ENCODE data around the gene KCNMA1. TPM values are rescaled to one million over a fixed set of nuclear protein-coding genes. Genes with fewer than 3 reads are reported as not detected.

KCNMA1 gene
- total RNA-seq, 2 experiments from 2014 or later: not detected

DNA sequence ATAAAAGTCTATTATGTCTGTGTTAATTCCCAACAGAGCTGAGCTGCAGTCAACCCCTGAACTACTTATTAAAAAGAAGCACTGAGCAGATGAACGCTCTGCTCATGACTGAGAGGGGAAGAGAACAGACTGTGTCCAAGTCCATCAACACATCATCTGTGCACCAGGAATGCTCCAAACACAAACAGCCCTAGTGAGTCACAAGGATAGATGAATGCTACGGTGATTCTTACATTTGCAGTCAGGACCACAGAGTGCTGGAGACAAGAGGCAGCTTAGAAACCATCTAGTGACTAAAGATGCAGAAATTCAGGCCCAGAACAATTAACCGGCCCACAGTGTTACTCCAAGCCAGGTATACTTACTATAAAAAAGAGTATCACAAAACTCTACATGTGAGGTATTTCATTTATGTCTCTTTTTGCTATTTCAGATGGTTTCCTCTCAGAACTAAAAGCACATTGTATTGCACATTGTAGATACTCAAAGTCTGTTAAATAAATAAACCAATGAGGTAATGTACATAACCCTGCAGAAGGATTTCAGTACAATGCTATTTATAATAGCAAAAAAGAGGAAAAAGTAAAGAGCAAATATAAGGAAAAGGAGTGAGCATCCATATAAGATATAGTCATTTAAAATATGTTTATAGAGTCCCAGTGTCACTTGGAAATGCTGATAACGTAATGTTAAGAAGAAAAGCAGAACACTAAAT lies 159.2 kb downstream of the KCNMA1 start:
- ChIA-PET POLR2A (no interaction called here), CTCF (no interaction called here)
- no peak for DNase-seq
- Mint-ChIP-seq H3K27ac (no peak overlapping the region), H3K36me3 (no peaks in the 10 kb centered on the region), H3K4me1 (ENCODE audit: low read depth) (no peaks in the 10 kb centered on the region), H3K9me3 (no peaks in the 10 kb centered on the region), H3K4me3 (no peak overlapping the region), H3K27me3 (no peaks in the 10 kb centered on the region)
- intact Hi-C loops (cut with micrococcal nuclease): no loop called here

DNA sequence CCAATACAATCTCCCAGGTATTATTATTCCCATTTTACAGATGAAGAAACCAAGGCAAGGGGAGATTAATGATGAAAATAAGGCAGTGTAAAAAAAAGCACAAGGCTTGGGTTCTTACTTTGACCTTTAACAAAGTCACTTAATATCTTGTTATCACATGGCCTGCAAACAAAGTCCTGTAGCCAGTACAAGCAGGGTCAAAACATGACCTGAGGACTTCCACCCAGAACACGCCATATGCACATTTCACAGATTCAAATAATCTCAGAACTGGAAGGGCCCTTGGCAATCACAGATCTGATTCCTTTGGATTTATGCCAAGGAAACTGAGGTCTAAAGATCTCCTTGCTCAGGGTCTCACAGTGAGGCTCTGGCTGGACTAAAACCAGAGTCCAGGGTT lies 162.1 kb downstream of the KCNMA1 start:
- H3K27ac Mint-ChIP-seq: no peak overlapping the region
- no peaks in the 10 kb centered on the region for H3K4me1 Mint-ChIP-seq (ENCODE audit: low read depth)
- H3K4me3 Mint-ChIP-seq: no peak overlapping the region
- DNase-seq: no peak
- no peaks in the 10 kb centered on the region for H3K9me3 Mint-ChIP-seq
- intact Hi-C loops (cut with micrococcal nuclease): no loop called here
- ChIA-PET POLR2A (no interaction called here), CTCF (no interaction called here)
- no peaks in the 10 kb centered on the region for H3K27me3 Mint-ChIP-seq
- H3K36me3 Mint-ChIP-seq: no peaks in the 10 kb centered on the region

DNA sequence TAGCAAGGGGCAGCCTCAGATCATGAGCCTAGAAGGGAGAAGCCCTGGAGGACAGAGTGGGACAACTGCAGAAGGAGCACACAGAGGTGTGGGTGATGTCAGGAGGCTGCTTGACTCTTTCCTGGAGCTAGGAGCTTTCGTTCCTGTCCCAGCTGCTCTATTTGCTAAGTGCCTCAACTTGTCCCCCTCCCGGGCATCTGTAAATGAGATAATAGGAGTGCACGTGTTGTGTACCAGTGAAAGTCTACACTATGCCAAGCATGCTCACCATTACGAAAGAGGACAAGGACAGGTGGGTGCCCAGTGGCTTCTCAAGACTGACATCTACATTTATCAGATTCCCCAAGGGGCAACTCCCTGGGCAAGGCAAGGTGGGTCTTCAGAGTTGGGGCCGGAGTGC lies 162.7 kb downstream of the KCNMA1 start:
- Mint-ChIP-seq H3K4me1 (ENCODE audit: low read depth) (no peaks in the 10 kb centered on the region), H3K9me3 (no peaks in the 10 kb centered on the region), H3K4me3 (no peak overlapping the region), H3K36me3 (no peaks in the 10 kb centered on the region), H3K27ac (no peak overlapping the region), H3K27me3 (no peaks in the 10 kb centered on the region)
- intact Hi-C loops (cut with micrococcal nuclease): no loop called here
- CTCF ChIA-PET: no interaction called here
- no peak for DNase-seq
- POLR2A ChIA-PET: no interaction called here

DNA sequence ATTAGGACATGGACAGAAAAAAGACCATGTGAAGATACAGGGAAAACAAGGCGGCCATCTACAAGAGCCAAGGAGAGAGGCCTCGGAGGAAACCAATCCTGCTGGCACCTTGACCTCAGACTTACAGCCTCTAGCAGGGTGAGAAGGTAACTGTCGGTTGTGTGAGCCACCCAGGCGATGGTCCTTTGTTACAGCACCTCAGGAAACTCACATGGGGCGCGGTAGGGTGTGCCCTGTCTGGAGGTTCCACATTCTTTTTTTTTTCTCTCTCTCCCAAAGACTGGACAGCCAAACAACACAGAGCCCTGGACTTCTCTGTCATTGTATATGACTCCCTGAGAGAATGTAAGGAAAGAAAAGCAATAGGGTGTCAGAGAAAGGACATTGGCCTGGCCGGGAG lies 163.2 kb downstream of the KCNMA1 start:
- POLR2A ChIA-PET: no interaction called here
- CTCF ChIA-PET: no interaction called here
- no peak overlapping the region for H3K4me3 Mint-ChIP-seq
- intact Hi-C loops (cut with micrococcal nuclease): no loop called here
- no peak for DNase-seq
- H3K27me3 Mint-ChIP-seq: no peaks in the 10 kb centered on the region
- no peaks in the 10 kb centered on the region for H3K9me3 Mint-ChIP-seq
- H3K4me1 Mint-ChIP-seq (ENCODE audit: low read depth): no peaks in the 10 kb centered on the region
- no peaks in the 10 kb centered on the region for H3K36me3 Mint-ChIP-seq
- H3K27ac Mint-ChIP-seq: no peak overlapping the region

DNA sequence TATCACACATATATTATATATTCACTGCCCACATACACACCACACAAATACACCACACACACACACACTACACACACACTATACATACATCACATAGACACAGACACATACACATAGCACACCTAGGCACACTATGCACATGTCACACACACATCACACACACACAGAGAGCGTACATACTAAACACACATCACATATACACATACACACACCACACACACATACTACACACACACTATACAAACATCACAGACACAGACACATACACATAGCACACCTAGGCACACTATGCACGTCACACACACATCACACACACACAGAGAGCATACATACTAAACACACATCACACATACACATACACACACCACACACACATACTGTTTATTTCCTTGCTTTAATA lies 165.5 kb downstream of the KCNMA1 start:
- Mint-ChIP-seq H3K27me3 (no peaks in the 10 kb centered on the region), H3K4me3 (no peak overlapping the region), H3K9me3 (no peaks in the 10 kb centered on the region), H3K4me1 (ENCODE audit: low read depth) (no peaks in the 10 kb centered on the region), H3K27ac (no peak overlapping the region), H3K36me3 (no peaks in the 10 kb centered on the region)
- CTCF ChIA-PET: interaction anchor here (0.6 kb wide), 1 partner anchor 1079 kb away, joined by 3 read pairs; no protein-coding TSS in a partner anchor
- intact Hi-C loops (cut with micrococcal nuclease): no loop called here
- no peak for DNase-seq
- POLR2A ChIA-PET: no interaction called here

DNA sequence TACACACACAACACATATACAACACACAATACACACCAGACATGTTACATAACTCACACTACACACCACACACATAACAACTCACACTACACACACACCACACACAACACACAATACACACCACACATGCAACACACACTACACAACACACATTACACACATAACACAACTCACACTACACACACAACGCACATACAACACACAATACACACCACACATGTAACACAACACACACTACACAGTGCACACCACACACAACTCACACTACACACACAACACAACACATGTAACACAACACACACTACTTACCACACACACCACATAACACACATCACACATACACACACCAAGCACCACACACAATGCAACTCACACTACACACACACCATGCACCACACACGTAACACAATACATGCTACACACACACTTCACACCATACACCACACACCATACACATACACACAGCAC lies 166.5 kb downstream of the KCNMA1 start:
- intact Hi-C loops (cut with micrococcal nuclease): no loop called here
- H3K9me3 Mint-ChIP-seq: no peaks in the 10 kb centered on the region
- no peak overlapping the region for H3K4me3 Mint-ChIP-seq

DNA sequence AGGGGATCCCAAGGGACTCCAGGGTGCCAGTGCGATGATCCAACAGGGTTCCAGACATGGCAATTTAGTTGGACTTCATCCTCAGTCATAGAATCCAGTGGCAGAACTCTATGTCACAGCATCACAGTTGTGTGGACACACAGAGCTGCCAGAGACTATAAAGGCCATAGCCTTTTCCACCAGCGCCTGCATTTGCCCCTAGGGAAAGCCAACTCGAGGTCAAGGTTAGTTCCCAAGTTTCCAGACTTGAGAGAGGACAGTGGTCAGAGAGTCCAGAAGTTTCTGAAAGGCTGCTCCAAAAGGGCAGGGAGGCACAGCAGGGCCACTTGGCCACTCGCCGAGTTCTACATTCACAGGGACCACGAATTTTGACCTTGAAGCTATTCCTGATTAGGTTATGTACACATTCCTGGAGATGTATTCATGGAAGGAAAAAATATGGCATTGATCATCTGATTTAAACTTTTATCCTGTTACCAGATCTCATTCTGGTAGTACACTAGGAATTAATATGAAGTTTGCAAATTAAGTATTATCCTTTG lies 170.1 kb downstream of the KCNMA1 start:
- ChIA-PET CTCF (interaction anchor here (1.3 kb wide), 1 partner anchor 244 kb away, joined by 4 read pairs; no protein-coding TSS in a partner anchor), POLR2A (no interaction called here)
- intact Hi-C loops (cut with micrococcal nuclease): no loop called here
- H3K27me3 Mint-ChIP-seq: no peaks in the 10 kb centered on the region
- no peak overlapping the region for H3K27ac Mint-ChIP-seq
- no peaks in the 10 kb centered on the region for H3K9me3 Mint-ChIP-seq
- H3K4me3 Mint-ChIP-seq: no peak overlapping the region
- no peak for DNase-seq
- no peaks in the 10 kb centered on the region for H3K36me3 Mint-ChIP-seq
- no peaks in the 10 kb centered on the region for H3K4me1 Mint-ChIP-seq (ENCODE audit: low read depth)

More for the DNA sequence above, 166.5 kb downstream of the KCNMA1 start:
- Mint-ChIP-seq H3K27me3 (no peaks in the 10 kb centered on the region), H3K36me3 (no peaks in the 10 kb centered on the region), H3K27ac (no peak overlapping the region), H3K4me1 (ENCODE audit: low read depth) (no peaks in the 10 kb centered on the region)
- ChIA-PET CTCF (no interaction called here), POLR2A (no interaction called here)
- no peak for DNase-seq

DNA sequence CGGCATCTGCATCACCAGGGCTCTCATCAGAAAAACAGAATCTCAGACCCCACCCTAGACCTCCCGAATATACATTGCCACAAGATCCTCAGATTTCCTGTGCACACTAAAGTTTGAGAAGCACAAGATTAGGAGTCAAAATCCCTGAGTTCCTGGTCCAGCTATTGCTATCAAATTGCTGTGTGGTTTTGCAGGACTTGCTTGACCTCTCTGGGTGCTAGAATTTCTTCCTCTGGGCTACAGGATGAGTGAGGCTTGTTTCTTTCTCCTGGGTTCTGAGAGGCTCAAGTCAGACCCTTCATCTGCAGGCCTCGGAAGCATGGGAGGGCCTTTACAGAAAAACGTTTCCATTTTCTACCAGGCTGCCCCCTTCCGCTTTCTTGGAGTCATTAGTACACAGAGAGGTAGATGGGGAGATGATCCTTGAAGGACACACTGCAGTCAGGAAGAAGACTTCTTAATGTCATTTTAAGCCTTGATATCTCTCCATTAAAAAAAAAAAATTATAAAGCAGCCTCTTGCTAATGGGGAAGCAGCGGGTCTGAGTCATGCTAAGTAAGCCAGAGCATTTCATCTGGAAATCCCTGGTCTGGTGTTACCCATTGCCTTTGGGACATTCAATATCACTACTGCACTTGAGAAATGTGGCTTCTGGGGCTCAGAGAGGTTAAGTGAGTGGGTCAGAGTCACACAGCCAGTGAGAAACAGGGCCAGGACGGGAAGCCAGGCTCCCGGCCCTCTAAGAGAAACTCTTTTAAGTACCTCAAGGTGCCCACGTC lies 173.5 kb downstream of the KCNMA1 start:
- no peak for DNase-seq
- ChIA-PET POLR2A (no interaction called here), CTCF (no interaction called here)
- intact Hi-C loops (cut with micrococcal nuclease): no loop called here
- no peaks in the 10 kb centered on the region for H3K36me3 Mint-ChIP-seq
- no peaks in the 10 kb centered on the region for H3K4me1 Mint-ChIP-seq (ENCODE audit: low read depth)
- no peaks in the 10 kb centered on the region for H3K27me3 Mint-ChIP-seq
- H3K9me3 Mint-ChIP-seq: no peaks in the 10 kb centered on the region
- H3K27ac Mint-ChIP-seq: no peak overlapping the region
- H3K4me3 Mint-ChIP-seq: no peak overlapping the region

DNA sequence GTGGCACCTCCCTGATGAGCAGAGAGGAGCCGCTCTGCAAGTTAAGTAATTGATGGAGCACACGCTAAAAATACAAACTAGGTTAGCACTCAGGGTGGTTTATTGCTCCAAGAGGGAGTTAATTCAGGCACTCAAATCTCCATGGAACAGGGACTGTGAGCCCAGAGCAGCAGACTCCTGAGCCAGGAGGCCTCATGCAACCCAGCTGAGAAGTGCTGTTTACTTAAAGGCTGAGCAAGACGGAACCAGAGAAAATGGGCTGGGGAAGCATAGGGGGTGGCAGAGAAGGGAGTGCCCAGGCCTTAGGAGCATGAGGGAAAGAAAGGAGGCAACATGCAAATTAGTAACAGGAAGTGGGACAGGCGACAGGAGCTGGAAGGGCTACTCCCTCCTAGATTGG lies 174.1 kb downstream of the KCNMA1 start:
- ChIA-PET POLR2A (no interaction called here), CTCF (no interaction called here)
- Mint-ChIP-seq H3K9me3 (no peaks in the 10 kb centered on the region), H3K27me3 (no peaks in the 10 kb centered on the region), H3K27ac (no peak overlapping the region), H3K4me3 (no peak overlapping the region), H3K36me3 (no peaks in the 10 kb centered on the region), H3K4me1 (ENCODE audit: low read depth) (no peaks in the 10 kb centered on the region)
- no peak for DNase-seq
- intact Hi-C loops (cut with micrococcal nuclease): no loop called here

DNA sequence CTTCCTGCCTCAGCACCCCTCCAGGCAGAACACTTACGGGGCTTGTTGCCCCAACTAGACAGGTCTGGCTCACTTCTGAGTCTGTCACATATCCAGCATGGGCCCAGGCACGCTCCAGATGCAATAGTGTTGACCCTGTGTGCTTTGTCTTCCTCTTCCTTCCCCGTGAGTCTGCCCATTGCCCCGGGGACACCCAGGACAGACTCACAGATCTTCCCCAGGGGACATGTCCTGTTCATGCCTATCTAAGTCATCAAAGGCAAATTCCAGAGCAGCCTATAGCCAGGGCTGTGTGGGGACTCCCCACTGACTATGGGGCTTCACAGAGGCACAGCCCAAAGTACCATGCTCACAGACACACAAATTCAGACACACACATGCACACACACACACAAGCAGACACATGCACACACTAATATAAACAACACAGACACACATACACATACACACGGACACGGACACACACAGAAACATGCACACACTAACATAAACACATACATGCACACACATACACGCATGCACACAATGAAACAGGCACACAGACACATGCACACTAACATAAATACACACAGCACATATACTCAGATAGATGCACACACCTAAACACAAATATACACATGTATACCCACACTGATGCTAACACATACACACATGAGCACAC lies 175.8 kb downstream of the KCNMA1 start:
- no peak overlapping the region for H3K27ac Mint-ChIP-seq
- CTCF ChIA-PET: no interaction called here
- no peaks in the 10 kb centered on the region for H3K36me3 Mint-ChIP-seq
- H3K4me1 Mint-ChIP-seq (ENCODE audit: low read depth): no peaks in the 10 kb centered on the region
- no peak overlapping the region for H3K4me3 Mint-ChIP-seq
- POLR2A ChIA-PET: no interaction called here
- DNase-seq: no peak
- intact Hi-C loops (cut with micrococcal nuclease): no loop called here
- no peaks in the 10 kb centered on the region for H3K27me3 Mint-ChIP-seq
- H3K9me3 Mint-ChIP-seq: no peaks in the 10 kb centered on the region

DNA sequence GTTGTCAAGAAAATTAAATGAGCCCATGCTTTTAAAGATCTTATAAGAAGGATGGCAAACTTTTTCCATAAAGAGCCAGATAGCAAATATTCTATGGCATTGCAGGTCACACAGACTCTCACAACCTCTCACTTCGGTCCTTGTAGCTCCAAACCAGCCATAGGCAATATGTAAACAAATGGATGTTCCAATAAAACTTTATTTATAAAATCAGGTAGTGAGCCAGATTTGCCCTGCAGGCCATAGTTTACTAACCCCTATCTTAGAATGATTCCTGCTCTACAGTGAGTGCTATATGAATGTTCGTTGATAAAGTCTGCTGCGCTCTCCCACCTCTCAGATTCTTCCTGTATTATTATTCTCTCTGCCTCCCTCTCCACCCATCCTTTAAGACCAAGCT lies 177.7 kb downstream of the KCNMA1 start:
- H3K27me3 Mint-ChIP-seq: no peaks in the 10 kb centered on the region
- no peaks in the 10 kb centered on the region for H3K36me3 Mint-ChIP-seq
- H3K27ac Mint-ChIP-seq: no peak overlapping the region
- intact Hi-C loops (cut with micrococcal nuclease): no loop called here
- ChIA-PET CTCF (no interaction called here), POLR2A (no interaction called here)
- H3K4me1 Mint-ChIP-seq (ENCODE audit: low read depth): no peaks in the 10 kb centered on the region
- no peak for DNase-seq
- H3K4me3 Mint-ChIP-seq: no peak overlapping the region
- H3K9me3 Mint-ChIP-seq: no peaks in the 10 kb centered on the region

DNA sequence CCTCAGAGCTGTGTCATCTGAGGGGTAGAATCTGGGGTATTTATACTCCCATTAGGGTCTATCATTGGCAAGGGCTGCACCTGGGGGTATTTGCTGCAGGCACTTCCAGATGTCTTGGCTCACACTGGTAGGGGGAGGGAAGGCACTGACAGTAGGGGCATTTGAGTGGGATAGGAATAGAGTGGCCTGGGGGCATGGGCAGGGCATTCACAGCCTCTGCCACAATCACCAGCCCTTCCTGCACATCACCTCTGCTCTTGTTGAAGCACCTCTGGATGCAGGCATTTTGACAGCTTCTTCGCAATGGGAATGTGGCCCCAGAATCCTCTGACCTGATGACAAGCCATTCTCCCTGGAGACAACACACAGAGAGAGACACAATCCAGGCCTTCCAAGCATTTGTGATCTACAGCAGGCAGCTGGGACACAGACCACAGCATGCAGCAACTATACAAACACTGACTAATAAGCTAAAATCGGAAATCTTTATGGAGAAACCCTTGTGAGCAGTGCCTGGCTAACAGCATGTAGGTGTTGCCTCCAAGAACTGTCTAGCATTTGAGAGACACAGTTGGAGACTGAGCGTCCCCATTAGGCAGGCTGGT lies 178.5 kb downstream of the KCNMA1 start:
- Mint-ChIP-seq H3K4me3 (no peak overlapping the region), H3K4me1 (ENCODE audit: low read depth) (no peaks in the 10 kb centered on the region), H3K9me3 (no peaks in the 10 kb centered on the region), H3K27me3 (no peaks in the 10 kb centered on the region), H3K27ac (no peak overlapping the region), H3K36me3 (no peaks in the 10 kb centered on the region)
- POLR2A ChIA-PET: no interaction called here
- no peak for DNase-seq
- CTCF ChIA-PET: no interaction called here
- intact Hi-C loops (cut with micrococcal nuclease): no loop called here

All from activated CD4-positive, alpha-beta memory T cell treated with anti-CD3 and anti-CD28 coated beads for 36 hours (primary cell).